ENCODE measurements around the gene HIP1R. TPM values are rescaled to one million over a fixed set of nuclear protein-coding genes. Genes with fewer than 3 reads are reported as not detected.

The HIP1R gene
- total RNA-seq, 1 donor from 2014 or later = 61.1 TPM

- TF ChIP-seq, protein P1, sequence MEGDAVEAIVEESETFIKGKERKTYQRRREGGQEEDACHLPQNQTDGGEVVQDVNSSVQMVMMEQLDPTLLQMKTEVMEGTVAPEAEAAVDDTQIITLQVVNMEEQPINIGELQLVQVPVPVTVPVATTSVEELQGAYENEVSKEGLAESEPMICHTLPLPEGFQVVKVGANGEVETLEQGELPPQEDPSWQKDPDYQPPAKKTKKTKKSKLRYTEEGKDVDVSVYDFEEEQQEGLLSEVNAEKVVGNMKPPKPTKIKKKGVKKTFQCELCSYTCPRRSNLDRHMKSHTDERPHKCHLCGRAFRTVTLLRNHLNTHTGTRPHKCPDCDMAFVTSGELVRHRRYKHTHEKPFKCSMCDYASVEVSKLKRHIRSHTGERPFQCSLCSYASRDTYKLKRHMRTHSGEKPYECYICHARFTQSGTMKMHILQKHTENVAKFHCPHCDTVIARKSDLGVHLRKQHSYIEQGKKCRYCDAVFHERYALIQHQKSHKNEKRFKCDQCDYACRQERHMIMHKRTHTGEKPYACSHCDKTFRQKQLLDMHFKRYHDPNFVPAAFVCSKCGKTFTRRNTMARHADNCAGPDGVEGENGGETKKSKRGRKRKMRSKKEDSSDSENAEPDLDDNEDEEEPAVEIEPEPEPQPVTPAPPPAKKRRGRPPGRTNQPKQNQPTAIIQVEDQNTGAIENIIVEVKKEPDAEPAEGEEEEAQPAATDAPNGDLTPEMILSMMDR (IDR thresholded peaks at IDR 0.05; ENCODE audit: unreplicated experiment) = no peak
- Mint-ChIP-seq H3K36me3 (ENCODE audit: insufficient read depth) (peaks cover 16% of the 10 kb centered on the region), H3K27ac (no peak overlapping the region), H3K4me3 (ENCODE audit: low read depth) (no peak overlapping the region), H3K4me1 (ENCODE audit: low read depth) (peaks cover 30% of the 10 kb centered on the region), H3K27me3 (no peaks in the 10 kb centered on the region), H3K9me3 (ENCODE audit: low read depth) (no peaks in the 10 kb centered on the region)
- DNase-seq (ENCODE audit: low spot score, unreplicated experiment) = no peak
Observed at GRCh38 chr12:122870867-122871664, 35.8 kb downstream of the HIP1R start.

DNA sequence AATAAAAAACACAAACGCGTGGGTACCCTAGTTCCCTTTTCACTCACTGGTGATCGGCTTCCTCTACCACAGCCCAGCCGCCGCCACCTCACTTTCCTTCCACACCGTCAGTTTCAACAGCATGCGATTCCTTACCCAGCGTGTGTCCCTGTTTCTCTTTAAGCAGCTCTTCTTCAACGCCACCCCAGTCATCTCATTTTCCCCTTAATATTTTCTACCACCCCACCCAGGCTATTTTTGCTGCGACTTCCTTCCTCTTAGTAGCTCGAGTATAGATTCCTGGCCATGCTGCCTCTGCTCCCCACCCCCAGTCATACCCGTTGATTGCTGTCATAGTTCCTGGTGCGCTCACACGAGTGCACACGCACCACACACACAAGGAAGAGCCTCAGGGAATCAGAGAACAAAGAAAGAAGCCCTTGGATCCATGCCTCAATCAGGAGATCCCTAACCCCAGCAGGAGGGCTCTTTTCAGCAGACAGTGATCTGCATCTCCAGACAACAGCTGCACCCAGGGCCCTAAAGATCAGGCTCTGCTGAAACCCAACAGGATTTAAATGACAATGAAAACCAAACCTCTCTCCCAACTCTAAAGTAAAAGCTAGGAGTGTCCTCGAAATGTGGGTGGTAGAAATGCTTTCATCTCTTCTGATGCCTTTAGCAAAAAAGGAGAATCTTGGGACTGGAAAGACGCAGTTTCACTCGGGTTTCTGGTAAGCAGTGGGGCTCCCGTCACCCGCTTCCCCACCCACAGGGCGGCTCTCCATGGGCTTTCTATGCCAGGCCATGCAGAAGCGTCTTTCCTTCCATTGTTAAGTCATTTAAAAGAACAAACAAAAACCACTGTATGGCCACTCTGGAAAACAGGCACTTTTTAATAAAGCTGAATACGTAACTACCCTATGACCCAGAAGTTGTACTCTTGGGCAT is 36.9 kb downstream of the HIP1R start:
- H3K27me3 Mint-ChIP-seq = no peaks in the 10 kb centered on the region
- no peak overlapping the region for H3K4me3 Mint-ChIP-seq (ENCODE audit: low read depth)
- DNase-seq (ENCODE audit: low spot score, unreplicated experiment) = no peak
- H3K27ac Mint-ChIP-seq = peak overlapping the region; percentile 50
- H3K9me3 Mint-ChIP-seq (ENCODE audit: low read depth) = no peaks in the 10 kb centered on the region
- TF ChIP-seq, protein P1 (IDR thresholded peaks at IDR 0.05; ENCODE audit: unreplicated experiment) = no peak
- peaks cover 30% of the 10 kb centered on the region for H3K4me1 Mint-ChIP-seq (ENCODE audit: low read depth)
- peaks cover 13% of the 10 kb centered on the region for H3K36me3 Mint-ChIP-seq (ENCODE audit: insufficient read depth)

DNA sequence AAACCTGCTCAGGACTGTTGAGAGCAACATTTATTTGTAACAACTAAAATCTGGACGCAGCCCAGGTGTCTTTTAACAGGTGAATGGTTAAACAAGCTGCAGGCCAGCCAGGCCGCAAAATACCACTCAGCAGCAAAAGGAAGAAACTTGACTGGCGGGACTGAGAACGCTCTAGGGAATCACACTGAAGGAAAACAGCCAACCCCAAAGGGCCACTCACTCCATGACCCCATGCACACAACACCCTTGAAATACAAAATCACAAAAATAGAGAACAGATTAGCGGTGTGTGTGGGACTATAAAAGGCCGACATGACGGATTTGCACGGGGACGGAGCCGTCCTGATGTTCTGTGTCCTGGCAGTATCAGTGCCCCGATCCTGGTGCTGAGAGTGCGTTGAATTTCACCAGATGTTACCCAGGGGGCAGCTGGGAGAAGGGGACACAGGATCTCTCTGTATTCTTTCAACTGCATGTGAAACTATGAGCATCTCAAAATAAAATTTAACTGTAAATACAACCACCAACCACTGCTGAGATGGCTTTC is 37.6 kb downstream of the HIP1R start:
- TF ChIP-seq, protein P1 (IDR thresholded peaks at IDR 0.05; ENCODE audit: unreplicated experiment) = no peak
- Mint-ChIP-seq H3K9me3 (ENCODE audit: low read depth) (no peaks in the 10 kb centered on the region), H3K27ac (peak overlapping the region; percentile 11), H3K4me3 (ENCODE audit: low read depth) (no peak overlapping the region), H3K4me1 (ENCODE audit: low read depth) (peaks cover 30% of the 10 kb centered on the region), H3K27me3 (no peaks in the 10 kb centered on the region), H3K36me3 (ENCODE audit: insufficient read depth) (peaks cover 13% of the 10 kb centered on the region)
- no peak for DNase-seq (ENCODE audit: low spot score, unreplicated experiment)

DNA sequence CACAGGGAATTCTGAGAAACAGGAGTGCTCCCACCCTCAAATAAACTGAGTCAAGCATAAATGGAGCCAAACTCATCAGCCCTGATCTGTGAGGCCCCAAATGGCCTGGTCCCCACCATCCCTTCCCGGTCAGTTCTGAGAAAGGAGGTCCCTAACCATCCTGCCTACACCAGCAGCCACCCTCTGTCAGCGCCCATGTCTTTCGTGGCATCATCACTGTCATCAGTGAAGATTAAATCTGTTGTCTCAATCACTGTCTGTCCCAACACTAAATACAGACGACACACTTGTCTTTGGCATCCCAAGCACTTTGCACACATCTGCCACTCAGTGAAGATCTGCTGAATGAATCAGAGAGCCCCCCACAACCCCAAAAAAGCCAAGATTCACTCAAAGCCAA is 38.3 kb downstream of the HIP1R start:
- peaks cover 13% of the 10 kb centered on the region for H3K36me3 Mint-ChIP-seq (ENCODE audit: insufficient read depth)
- no peak overlapping the region for H3K27ac Mint-ChIP-seq
- TF ChIP-seq, protein P1 (IDR thresholded peaks at IDR 0.05; ENCODE audit: unreplicated experiment) = no peak
- no peaks in the 10 kb centered on the region for H3K9me3 Mint-ChIP-seq (ENCODE audit: low read depth)
- DNase-seq (ENCODE audit: low spot score, unreplicated experiment) = no peak
- no peaks in the 10 kb centered on the region for H3K27me3 Mint-ChIP-seq
- no peak overlapping the region for H3K4me3 Mint-ChIP-seq (ENCODE audit: low read depth)
- peaks cover 30% of the 10 kb centered on the region for H3K4me1 Mint-ChIP-seq (ENCODE audit: low read depth)

DNA sequence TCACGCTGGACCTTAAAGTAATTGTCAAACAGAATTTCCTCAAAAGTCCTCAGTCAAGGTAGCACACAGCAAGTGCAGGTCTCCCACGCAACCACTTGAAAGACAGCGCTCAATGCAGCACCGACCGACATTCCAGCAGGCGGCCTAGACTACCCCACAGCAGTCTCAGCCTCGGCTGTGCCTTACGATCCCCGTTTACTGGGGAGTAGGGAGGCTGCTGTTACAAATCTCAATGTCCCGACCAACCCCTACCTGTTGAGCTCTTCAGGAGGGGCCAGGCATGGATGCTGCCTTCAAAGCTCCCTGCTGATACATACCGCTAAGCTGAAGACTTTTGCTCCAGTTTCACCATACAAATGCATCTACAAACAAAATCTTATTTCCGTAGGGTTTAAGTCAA is 38.8 kb downstream of the HIP1R start:
- H3K4me1 Mint-ChIP-seq (ENCODE audit: low read depth) = peaks cover 30% of the 10 kb centered on the region
- TF ChIP-seq, protein P1 (IDR thresholded peaks at IDR 0.05; ENCODE audit: unreplicated experiment) = peak; percentile 15
- no peaks in the 10 kb centered on the region for H3K9me3 Mint-ChIP-seq (ENCODE audit: low read depth)
- H3K4me3 Mint-ChIP-seq (ENCODE audit: low read depth) = no peak overlapping the region
- H3K27me3 Mint-ChIP-seq = no peaks in the 10 kb centered on the region
- peaks cover 9% of the 10 kb centered on the region for H3K36me3 Mint-ChIP-seq (ENCODE audit: insufficient read depth)
- no peak overlapping the region for H3K27ac Mint-ChIP-seq
- DNase-seq (ENCODE audit: low spot score, unreplicated experiment) = no peak

Measured in progenitor cell of endocrine pancreas (in vitro differentiated cells).